ENCODE measurements around the gene DCST1.
A peak's percentile ranks its signal among the peaks of the same experiment; 100 is the strongest.

DCST1 gene

GRCh38 chr1:155014709-155015508, 18.7 kb upstream of the DCST1 start:
- DNase-seq: no peak

- DNase-seq: no peak
Measured at GRCh38 chr1:155015527-155016230, 17.9 kb upstream of the DCST1 start.

GRCh38 chr1:155016231-155016831, 17.3 kb upstream of the DCST1 start:
- DNase-seq: no peak

- DNase-seq: peak; percentile 80
Measured at GRCh38 chr1:155017041-155017945, 16.3 kb upstream of the DCST1 start.

- DNase-seq: no peak
Measured at GRCh38 chr1:155017946-155018316, 15.7 kb upstream of the DCST1 start.

- DNase-seq: no peak
Measured at GRCh38 chr1:155018617-155019348, 14.8 kb upstream of the DCST1 start.

- DNase-seq: no peak
Measured at GRCh38 chr1:155019377-155020245, 14.0 kb upstream of the DCST1 start.

GRCh38 chr1:155022136-155022926, 11.3 kb upstream of the DCST1 start:
- no peak for DNase-seq

GRCh38 chr1:155022927-155023236, 10.7 kb upstream of the DCST1 start:
- DNase-seq: no peak

- DNase-seq: no peak
Measured at GRCh38 chr1:155023627-155024026, 10.0 kb upstream of the DCST1 start.

GRCh38 chr1:155024315-155024714, 9.3 kb upstream of the DCST1 start:
- no peak for DNase-seq

- no peak for DNase-seq
Measured at GRCh38 chr1:155026154-155026553, 7.5 kb upstream of the DCST1 start.

GRCh38 chr1:155026588-155026987, 7.0 kb upstream of the DCST1 start:
- DNase-seq: no peak

GRCh38 chr1:155029513-155030242, 3.9 kb upstream of the DCST1 start:
- DNase-seq: no peak

- no peak for DNase-seq
Measured at GRCh38 chr1:155030243-155030795, 3.3 kb upstream of the DCST1 start.

- no peak for DNase-seq
Measured at GRCh38 chr1:155030899-155031298, 2.7 kb upstream of the DCST1 start.

GRCh38 chr1:155032886-155033285, 738 bp upstream of the DCST1 start:
- no peak for DNase-seq

- no peak for DNase-seq
Measured at GRCh38 chr1:155034318-155035208, 939 bp downstream of the DCST1 start.

Data from fibroblast of upper back skin (primary cell).